Stomach (tissue), 9 donors: Measurements from ENCODE around the gene U2SURP. TPM values are rescaled to one million over a fixed set of nuclear protein-coding genes. Genes with fewer than 3 reads are reported as not detected.

Experiments used
- DNase-seq, 2 donors: peaks; one replicate each; pipeline versions ENCODE4 v3.0.0 to v3.0.0-alpha.2; 2013 to 2019
- H3K27ac ChIP-seq, 5 donors: fragments of 200-600 bp in 4 of 5; sonication (generic) in 4 of 5; one replicate each; pipeline ENCODE4 v1.5.1; 2013 to 2019; ENCODE audit warnings: mild to moderate bottlenecking in 1 of 5, moderate library complexity in 1 of 5
- H3K27me3 ChIP-seq, 3 donors: fragments of 200-600 bp; sonication (generic); one replicate each; pipeline ENCODE4 v1.5.1; 2017 to 2019; ENCODE audit warnings: mixed run types in 1 of 3
- H3K36me3 ChIP-seq, 4 donors: fragments of 200-600 bp; sonication (generic); 1 replicate in 3 of 4; 2 replicates in 1 of 4; pipeline ENCODE4 v1.5.1; 2016 to 2019
- H3K4me1 ChIP-seq, 4 donors: fragments of 200-600 bp; sonication (generic); one replicate each; pipeline ENCODE4 v1.5.1; 2016 to 2019
- H3K4me3 ChIP-seq, 4 donors: fragments of 200-600 bp; sonication (generic) in 3 of 4; one replicate each; pipeline ENCODE4 v1.5.1; 2016 to 2019; ENCODE audit warnings: mild to moderate bottlenecking in 1 of 4
- H3K9me3 ChIP-seq, 4 donors: fragments of 200-600 bp; sonication (generic); one replicate each; pipeline ENCODE4 v1.5.1; 2016 to 2019
- EP300 ChIP-seq: sonication (generic); formaldehyde crosslinking; IDR thresholded peaks from one replicate; pipeline ENCODE4 v1.6.1; 2017; ENCODE audit warnings: antibody characterized with exemption
- POLR2A ChIP-seq, 4 donors: fragments of 450-650 bp; IDR thresholded peaks; one replicate each; pipeline ENCODE4 v1.6.1; 2016; ENCODE audit warnings: antibody characterized with exemption in 4 of 4, control low read depth in 2 of 4, mild to moderate bottlenecking in 1 of 4, moderate library complexity in 1 of 4
- POLR2AphosphoS5 ChIP-seq, 3 donors: sonication (generic); formaldehyde crosslinking; IDR thresholded peaks; one replicate each; pipeline ENCODE4 v1.6.1; 2016; ENCODE audit warnings: antibody characterized with exemption in 3 of 3
- WGBS, 5 donors: extraction: QIAGEN DNeasy Blood & Tissue Kit in 3 of 5; methylation state at CpG; one replicate each; pipeline versions ENCODE4 v1.1.5 to v1.1.7; 2013 to 2018; 5-methylcytosine and 5-hydroxymethylcytosine counted together
- intact Hi-C: fragments of 100-400 bp; cut with DNase I; formaldehyde crosslinking; loops from one replicate; pipeline ENCODE4 v1.15.1; 2023; ENCODE audit warnings: low total_unique reads
- polyA plus RNA-seq, 3 donors: library from polyadenylated mRNA; stranded (reverse); fragments of 200-250 nt; gene quantifications; one replicate each; pipeline ENCODE4 v1.2.3, GENCODE V29; 2013
- total RNA-seq, 5 donors: library from RNA; depleted of rRNA; stranded (reverse); fragments of >200 nt; gene quantifications; one replicate each; pipeline versions ENCODE4 v1.1.0 to v1.2.3, GENCODE V29; 2014 to 2016
- TF ChIP-seq, protein P1 (sequence below), 7 experiments: fragments of 450-650 bp in 4 of 7; fragments of 200-600 bp in 3 of 7; sonication (generic) in 3 of 7; IDR thresholded peaks; one replicate each; pipeline ENCODE4 v1.5.1; 2016 to 2019; ENCODE audit warnings: antibody characterized with exemption in 7 of 7, control low read depth in 2 of 7, mild to moderate bottlenecking in 1 of 7
- donor health status: healthy with polysubstance abuse.
- donor health status: Bipolar disorder and iron deficiency.
- donor health status: healthy.

Gene U2SURP
- total and polyA plus RNA-seq, 8 donors: 12.8 to 156 (median 59.9) TPM

DNA sequence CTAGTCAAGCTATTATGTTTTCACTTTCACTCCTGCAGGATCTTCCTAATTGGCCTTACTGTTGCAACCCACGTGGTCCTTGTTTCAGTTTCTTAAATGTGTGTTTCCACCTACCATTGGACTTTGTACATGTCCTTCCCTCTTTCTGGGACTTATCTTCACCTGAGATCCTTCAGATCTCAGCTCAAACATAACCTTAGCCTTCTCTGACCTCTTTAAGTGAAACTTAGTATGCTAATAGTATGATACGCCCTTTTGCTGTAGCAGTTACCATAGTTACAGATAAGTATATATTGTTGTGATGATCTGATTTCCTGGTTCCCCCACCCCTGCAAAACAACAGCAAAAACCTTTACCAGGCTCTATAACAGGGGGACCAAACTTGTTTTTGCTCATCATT is 35.2 kb downstream of the U2SURP start:
- DNase-seq: peak in 1 of 2 donors; percentile 65
- Histone ChIP-seq H3K9me3 (no peaks in the 10 kb centered on the region), H3K4me1 (peaks cover 0 to 12% (median 0%) of the 10 kb centered on the region in 4 donors), H3K27ac (peak overlapping the region in 1 of 5 donors; percentile 49), H3K36me3 (peaks cover 10 to 73% (median 69%) of the 10 kb centered on the region in 4 donors), H3K27me3 (no peaks in the 10 kb centered on the region), H3K4me3 (no peak overlapping the region)
- TF ChIP-seq POLR2A (IDR thresholded peaks at IDR 0.05): no peak
- no peak for TF ChIP-seq EP300
- TF ChIP-seq, protein P1, sequence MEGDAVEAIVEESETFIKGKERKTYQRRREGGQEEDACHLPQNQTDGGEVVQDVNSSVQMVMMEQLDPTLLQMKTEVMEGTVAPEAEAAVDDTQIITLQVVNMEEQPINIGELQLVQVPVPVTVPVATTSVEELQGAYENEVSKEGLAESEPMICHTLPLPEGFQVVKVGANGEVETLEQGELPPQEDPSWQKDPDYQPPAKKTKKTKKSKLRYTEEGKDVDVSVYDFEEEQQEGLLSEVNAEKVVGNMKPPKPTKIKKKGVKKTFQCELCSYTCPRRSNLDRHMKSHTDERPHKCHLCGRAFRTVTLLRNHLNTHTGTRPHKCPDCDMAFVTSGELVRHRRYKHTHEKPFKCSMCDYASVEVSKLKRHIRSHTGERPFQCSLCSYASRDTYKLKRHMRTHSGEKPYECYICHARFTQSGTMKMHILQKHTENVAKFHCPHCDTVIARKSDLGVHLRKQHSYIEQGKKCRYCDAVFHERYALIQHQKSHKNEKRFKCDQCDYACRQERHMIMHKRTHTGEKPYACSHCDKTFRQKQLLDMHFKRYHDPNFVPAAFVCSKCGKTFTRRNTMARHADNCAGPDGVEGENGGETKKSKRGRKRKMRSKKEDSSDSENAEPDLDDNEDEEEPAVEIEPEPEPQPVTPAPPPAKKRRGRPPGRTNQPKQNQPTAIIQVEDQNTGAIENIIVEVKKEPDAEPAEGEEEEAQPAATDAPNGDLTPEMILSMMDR (IDR thresholded peaks at IDR 0.05): no peak
- no peak for TF ChIP-seq POLR2AphosphoS5 (IDR thresholded peaks at IDR 0.05)
- intact Hi-C loops: no loop called here
- 24 to 59% (median 31%) methylated on average over 2 of the region's 2 CpGs for WGBS, 5 donors

DNA sequence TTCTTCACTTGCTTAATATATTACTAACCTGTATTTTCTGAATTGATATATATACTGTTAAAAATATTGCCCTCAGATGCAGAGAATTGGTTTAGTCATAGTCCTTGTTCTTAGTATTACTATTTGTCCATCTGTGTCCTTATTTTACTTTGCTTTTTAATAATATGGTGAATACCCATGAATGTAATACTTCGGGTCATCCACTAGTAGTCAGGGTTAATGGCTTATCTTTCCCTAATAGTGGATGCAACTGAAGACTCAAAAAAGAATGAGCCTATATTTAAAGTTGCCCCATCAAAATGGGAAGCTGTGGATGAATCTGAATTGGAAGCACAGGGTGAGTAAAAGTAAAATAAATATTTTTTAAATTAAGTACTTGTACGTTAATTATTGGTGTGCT is 36.5 kb downstream of the U2SURP start:
- 86 to 89% (median 88%) methylated on average over 2 of the region's 2 CpGs for WGBS, 5 donors
- H3K9me3 ChIP-seq: no peaks in the 10 kb centered on the region
- H3K27ac ChIP-seq: no peak overlapping the region
- intact Hi-C loops: no loop called here
- no peaks in the 10 kb centered on the region for H3K27me3 ChIP-seq
- H3K4me1 ChIP-seq: peaks cover 0 to 12% (median 0%) of the 10 kb centered on the region in 4 donors
- no peak overlapping the region for H3K4me3 ChIP-seq
- H3K36me3 ChIP-seq: peaks cover 10 to 63% (median 60%) of the 10 kb centered on the region in 4 donors
- no peak for DNase-seq
- TF ChIP-seq EP300 (no peak), POLR2A (IDR thresholded peaks at IDR 0.05) (no peak), POLR2AphosphoS5 (IDR thresholded peaks at IDR 0.05) (no peak)
- TF ChIP-seq, protein P1 (IDR thresholded peaks at IDR 0.05): no peak

DNA sequence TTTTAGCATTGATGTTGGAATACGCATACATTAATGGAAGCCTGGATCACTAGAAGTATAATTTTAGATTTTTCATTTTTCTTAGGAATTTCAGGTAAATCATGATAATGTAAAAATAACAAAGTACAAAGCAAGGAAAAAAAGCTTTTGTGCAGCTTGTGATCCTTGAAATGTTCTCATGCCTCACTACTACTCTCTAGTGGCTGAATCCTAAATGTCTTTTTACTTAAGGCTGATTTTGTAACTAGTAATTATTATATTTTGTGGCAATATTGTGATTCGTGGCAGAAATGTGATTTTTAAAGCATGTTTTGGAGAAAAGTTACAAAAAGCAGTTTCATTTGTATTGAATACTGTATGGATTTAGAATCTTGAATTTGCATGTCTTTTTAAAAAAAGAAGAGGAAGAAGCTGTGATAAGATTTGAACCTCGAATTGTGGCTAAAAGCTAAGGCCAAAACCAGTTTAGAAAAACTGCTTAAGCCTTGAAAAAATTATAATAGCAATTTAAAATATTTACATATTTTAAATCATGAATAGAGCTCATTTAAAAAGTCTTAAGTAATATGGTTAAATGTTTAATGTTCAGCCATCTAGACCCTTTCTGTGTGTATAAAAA is 39.0 kb downstream of the U2SURP start:
- H3K36me3 ChIP-seq: peaks cover 22 to 68% (median 66%) of the 10 kb centered on the region in 4 donors
- intact Hi-C loops: no loop called here
- 75 to 85% (median 82%) methylated on average over 3 of the region's 3 CpGs for WGBS, 5 donors
- H3K27me3 ChIP-seq: no peaks in the 10 kb centered on the region
- H3K9me3 ChIP-seq: no peaks in the 10 kb centered on the region
- no peak overlapping the region for H3K27ac ChIP-seq
- peaks cover 0 to 11% (median 0%) of the 10 kb centered on the region in 4 donors for H3K4me1 ChIP-seq
- no peak overlapping the region for H3K4me3 ChIP-seq
- peak in 1 of 2 donors; percentile 34 for DNase-seq
- TF ChIP-seq, protein P1 (IDR thresholded peaks at IDR 0.05): peak in 2 of 7 experiments; percentile 15 to 18
- no peak for TF ChIP-seq POLR2A (IDR thresholded peaks at IDR 0.05)

DNA sequence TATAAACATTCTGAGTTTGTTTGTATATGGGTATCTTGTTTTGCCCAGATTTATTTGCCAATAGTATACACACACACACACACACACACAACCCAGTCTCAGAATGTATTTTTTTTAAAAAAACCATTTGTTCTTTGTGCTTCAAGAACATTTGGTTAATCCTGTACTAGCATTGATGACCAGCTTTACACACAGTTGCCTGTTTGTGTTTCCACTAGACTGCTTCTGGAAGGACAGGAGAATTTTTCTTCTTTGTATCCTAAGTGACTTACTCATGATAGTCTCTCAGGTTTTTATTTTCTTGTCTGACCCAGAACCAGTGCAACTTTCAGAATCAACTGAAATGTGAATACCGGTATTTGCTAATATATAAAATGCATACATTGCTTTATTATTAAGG is 40.5 kb downstream of the U2SURP start:
- H3K27me3 ChIP-seq: no peaks in the 10 kb centered on the region
- H3K36me3 ChIP-seq: peaks cover 16 to 65% (median 63%) of the 10 kb centered on the region in 4 donors
- no peak overlapping the region for H3K27ac ChIP-seq
- peaks cover 0 to 3% (median under 1%) of the 10 kb centered on the region in 4 donors for H3K4me1 ChIP-seq
- no peak overlapping the region for H3K4me3 ChIP-seq
- intact Hi-C loops: no loop called here
- 82 to 88% (median 85%) methylated on average over 1 of the region's 1 CpG for WGBS, 5 donors
- TF ChIP-seq POLR2AphosphoS5 (IDR thresholded peaks at IDR 0.05) (no peak), EP300 (no peak), POLR2A (IDR thresholded peaks at IDR 0.05) (no peak)
- TF ChIP-seq, protein P1 (IDR thresholded peaks at IDR 0.05): no peak
- DNase-seq: no peak
- no peaks in the 10 kb centered on the region for H3K9me3 ChIP-seq
